ENCODE data around the gene EPHA4.

The EPHA4 gene

GRCh38 chr2:221541131-221541735 is 30.9 kb downstream of the EPHA4 start:
- H3K36me3 ChIP-seq (replicated peaks; ENCODE audit: low read depth, low read length) = no peaks in the 10 kb centered on the region
- peaks cover 8% of the 10 kb centered on the region for H3K4me1 ChIP-seq (ENCODE audit: low read length)
- no peak overlapping the region for H3K9ac ChIP-seq (ENCODE audit: low read length)
- H2AFZ ChIP-seq (ENCODE audit: low read depth, low read length) = no peak overlapping the region
- no peaks in the 10 kb centered on the region for H3K79me2 ChIP-seq (ENCODE audit: low read length)
- no peaks in the 10 kb centered on the region for H3K27me3 ChIP-seq (ENCODE audit: low read depth, low read length)
- no peaks in the 10 kb centered on the region for H4K20me1 ChIP-seq (ENCODE audit: insufficient read depth, low read length)
- no peaks in the 10 kb centered on the region for H3K9me3 ChIP-seq (ENCODE audit: insufficient read depth, low read length)
- H3K27ac ChIP-seq (ENCODE audit: low read length) = no peak overlapping the region
- no peak for TF ChIP-seq EZH2phosphoT487 (IDR thresholded peaks at IDR 0.05; ENCODE audit: low read depth)
- TF ChIP-seq CTCF (IDR thresholded peaks at IDR 0.05; ENCODE audit: low read depth, low read length) = no peak
- no peak overlapping the region for H3K4me3 ChIP-seq (ENCODE audit: low read length)
- H3K4me2 ChIP-seq (ENCODE audit: low read length) = no peak overlapping the region

GRCh38 chr2:221539246-221539645 is 32.9 kb downstream of the EPHA4 start:
- Histone ChIP-seq H3K27me3 (ENCODE audit: low read depth, low read length) (no peaks in the 10 kb centered on the region), H3K4me1 (ENCODE audit: low read length) (peaks cover 8% of the 10 kb centered on the region), H3K9ac (ENCODE audit: low read length) (no peak overlapping the region), H3K36me3 (replicated peaks; ENCODE audit: low read depth, low read length) (no peaks in the 10 kb centered on the region), H2AFZ (ENCODE audit: low read depth, low read length) (no peak overlapping the region), H3K79me2 (ENCODE audit: low read length) (no peaks in the 10 kb centered on the region), H3K27ac (ENCODE audit: low read length) (no peak overlapping the region), H3K9me3 (ENCODE audit: insufficient read depth, low read length) (no peaks in the 10 kb centered on the region), H3K4me2 (ENCODE audit: low read length) (no peak overlapping the region), H3K4me3 (ENCODE audit: low read length) (no peak overlapping the region), H4K20me1 (ENCODE audit: insufficient read depth, low read length) (no peaks in the 10 kb centered on the region)
- TF ChIP-seq CTCF (IDR thresholded peaks at IDR 0.05; ENCODE audit: low read depth, low read length) = no peak
- TF ChIP-seq EZH2phosphoT487 (IDR thresholded peaks at IDR 0.05; ENCODE audit: low read depth) = no peak

GRCh38 chr2:221535824-221536223 is 36.3 kb downstream of the EPHA4 start:
- no peak overlapping the region for H3K9ac ChIP-seq (ENCODE audit: low read length)
- no peak overlapping the region for H2AFZ ChIP-seq (ENCODE audit: low read depth, low read length)
- H3K79me2 ChIP-seq (ENCODE audit: low read length) = no peaks in the 10 kb centered on the region
- H3K4me1 ChIP-seq (ENCODE audit: low read length) = no peaks in the 10 kb centered on the region
- H3K27me3 ChIP-seq (ENCODE audit: low read depth, low read length) = no peaks in the 10 kb centered on the region
- H3K9me3 ChIP-seq (ENCODE audit: insufficient read depth, low read length) = no peaks in the 10 kb centered on the region
- no peaks in the 10 kb centered on the region for H3K36me3 ChIP-seq (replicated peaks; ENCODE audit: low read depth, low read length)
- no peak overlapping the region for H3K4me3 ChIP-seq (ENCODE audit: low read length)
- H4K20me1 ChIP-seq (ENCODE audit: insufficient read depth, low read length) = no peaks in the 10 kb centered on the region
- TF ChIP-seq EZH2phosphoT487 (IDR thresholded peaks at IDR 0.05; ENCODE audit: low read depth) = no peak
- no peak overlapping the region for H3K27ac ChIP-seq (ENCODE audit: low read length)
- H3K4me2 ChIP-seq (ENCODE audit: low read length) = no peak overlapping the region

- no peak overlapping the region for H3K27ac ChIP-seq (ENCODE audit: low read length)
- TF ChIP-seq CTCF (IDR thresholded peaks at IDR 0.05; ENCODE audit: low read depth, low read length) (no peak), EZH2phosphoT487 (IDR thresholded peaks at IDR 0.05; ENCODE audit: low read depth) (no peak)
- H4K20me1 ChIP-seq (ENCODE audit: insufficient read depth, low read length) = no peaks in the 10 kb centered on the region
- no peak overlapping the region for H3K9ac ChIP-seq (ENCODE audit: low read length)
- no peaks in the 10 kb centered on the region for H3K79me2 ChIP-seq (ENCODE audit: low read length)
- no peaks in the 10 kb centered on the region for H3K36me3 ChIP-seq (replicated peaks; ENCODE audit: low read depth, low read length)
- H3K9me3 ChIP-seq (ENCODE audit: insufficient read depth, low read length) = no peaks in the 10 kb centered on the region
- no peaks in the 10 kb centered on the region for H3K27me3 ChIP-seq (ENCODE audit: low read depth, low read length)
- H3K4me2 ChIP-seq (ENCODE audit: low read length) = no peak overlapping the region
- no peak overlapping the region for H2AFZ ChIP-seq (ENCODE audit: low read depth, low read length)
- H3K4me3 ChIP-seq (ENCODE audit: low read length) = no peak overlapping the region
- H3K4me1 ChIP-seq (ENCODE audit: low read length) = 0 out of 2 replicates have a peak, but pooled peaks cover 3% of the 10 kb centered on the region
Measured at GRCh38 chr2:221533299-221533698, 38.8 kb downstream of the EPHA4 start.
